ENCODE results near the gene CX3CR1.
A peak's percentile ranks its signal among the peaks of the same experiment; 100 is the strongest.

The CX3CR1 gene

GRCh38 chr3:39292961-39293360 lies 13.1 kb upstream of the CX3CR1 start:
- DNase-seq (ENCODE audit: extremely low read depth in 1 of 2, low read depth in 1 of 2) = no peak

GRCh38 chr3:39291903-39292329 lies 12.1 kb upstream of the CX3CR1 start:
- DNase-seq (ENCODE audit: extremely low read depth in 1 of 2, low read depth in 1 of 2) = peak; percentile 45 to 55

GRCh38 chr3:39290255-39290654 lies 10.4 kb upstream of the CX3CR1 start:
- DNase-seq (ENCODE audit: extremely low read depth in 1 of 2, low read depth in 1 of 2) = no peak

- no peak for DNase-seq (ENCODE audit: extremely low read depth in 1 of 2, low read depth in 1 of 2)
These were observed 9.3 kb upstream of the CX3CR1 start for GRCh38 chr3:39289107-39289506.

- peak; percentile 68 to 85 for DNase-seq (ENCODE audit: extremely low read depth in 1 of 2, low read depth in 1 of 2)
These were observed 8.5 kb upstream of the CX3CR1 start for GRCh38 chr3:39288300-39288808.

- no peak for DNase-seq (ENCODE audit: extremely low read depth in 1 of 2, low read depth in 1 of 2)
These were observed 7.7 kb upstream of the CX3CR1 start for GRCh38 chr3:39287216-39288164.

- DNase-seq (ENCODE audit: extremely low read depth in 1 of 2, low read depth in 1 of 2) = no peak
These were observed 6.9 kb upstream of the CX3CR1 start for GRCh38 chr3:39286771-39287170.

GRCh38 chr3:39285332-39285731 lies 5.5 kb upstream of the CX3CR1 start:
- no peak for DNase-seq (ENCODE audit: extremely low read depth in 1 of 2, low read depth in 1 of 2)

GRCh38 chr3:39284457-39284881 lies 4.6 kb upstream of the CX3CR1 start:
- no peak for DNase-seq (ENCODE audit: extremely low read depth in 1 of 2, low read depth in 1 of 2)

- DNase-seq (ENCODE audit: extremely low read depth in 1 of 2, low read depth in 1 of 2) = no peak
These were observed 2.2 kb upstream of the CX3CR1 start for GRCh38 chr3:39282057-39282456.

GRCh38 chr3:39281533-39281932 lies 1.7 kb upstream of the CX3CR1 start:
- no peak for DNase-seq (ENCODE audit: extremely low read depth in 1 of 2, low read depth in 1 of 2)

GRCh38 chr3:39280571-39280970 lies 735 bp upstream of the CX3CR1 start:
- DNase-seq (ENCODE audit: extremely low read depth in 1 of 2, low read depth in 1 of 2) = no peak

- no peak for DNase-seq (ENCODE audit: extremely low read depth in 1 of 2, low read depth in 1 of 2)
These were observed 1.3 kb downstream of the CX3CR1 start for GRCh38 chr3:39278616-39278935.

- DNase-seq (ENCODE audit: extremely low read depth in 1 of 2, low read depth in 1 of 2) = no peak
These were observed 1.8 kb downstream of the CX3CR1 start for GRCh38 chr3:39277893-39278615.

GRCh38 chr3:39276746-39277145 lies 3.1 kb downstream of the CX3CR1 start:
- no peak for DNase-seq (ENCODE audit: extremely low read depth in 1 of 2, low read depth in 1 of 2)

GRCh38 chr3:39275963-39276593 lies 3.8 kb downstream of the CX3CR1 start:
- DNase-seq (ENCODE audit: extremely low read depth in 1 of 2, low read depth in 1 of 2) = no peak

GRCh38 chr3:39275052-39275451 lies 4.8 kb downstream of the CX3CR1 start:
- DNase-seq (ENCODE audit: extremely low read depth in 1 of 2, low read depth in 1 of 2) = no peak

GRCh38 chr3:39273119-39273518 lies 6.7 kb downstream of the CX3CR1 start:
- DNase-seq (ENCODE audit: extremely low read depth in 1 of 2, low read depth in 1 of 2) = no peak

GRCh38 chr3:39272191-39272590 lies 7.6 kb downstream of the CX3CR1 start:
- no peak for DNase-seq (ENCODE audit: extremely low read depth in 1 of 2, low read depth in 1 of 2)

GRCh38 chr3:39271363-39271914 lies 8.4 kb downstream of the CX3CR1 start:
- no peak for DNase-seq (ENCODE audit: extremely low read depth in 1 of 2, low read depth in 1 of 2)

- no peak for DNase-seq (ENCODE audit: extremely low read depth in 1 of 2, low read depth in 1 of 2)
These were observed 10.3 kb downstream of the CX3CR1 start for GRCh38 chr3:39269528-39269927.

Measured in stimulated activated CD8-positive, alpha-beta memory T cell treated with anti-CD3 and anti-CD28 coated beads, Interleukin-7, amount 100 ng/mL, for 48 hours (primary cell).